GM21360 (cell line): ENCODE data around the gene CFAP119.

Source experiments
- ATAC-seq: cut with Tn5 transposase; IDR thresholded peaks from one replicate; pipeline ENCODE4 v1.9.1; 2021; ENCODE audit warnings: mild to moderate bottlenecking, moderate library complexity; ENCODE audit not compliant: unreplicated experiment

Gene CFAP119

GRCh38 chr16:30782486-30783279 is 20.8 kb upstream of the CFAP119 start:
- ATAC-seq, result no peak

- ATAC-seq, result no peak
Observed at GRCh38 chr16:30780549-30780948, 18.7 kb upstream of the CFAP119 start.

GRCh38 chr16:30780021-30780420 is 18.2 kb upstream of the CFAP119 start:
- ATAC-seq, result no peak

- ATAC-seq, result no peak
Observed at GRCh38 chr16:30779596-30779995, 17.7 kb upstream of the CFAP119 start.

GRCh38 chr16:30778549-30779244 is 16.8 kb upstream of the CFAP119 start:
- no peak for ATAC-seq

- ATAC-seq, result no peak
Observed at GRCh38 chr16:30777591-30778297, 15.9 kb upstream of the CFAP119 start.

- peak; percentile 53 for ATAC-seq
Observed at GRCh38 chr16:30775392-30776188, 13.7 kb upstream of the CFAP119 start.

- no peak for ATAC-seq
Observed at GRCh38 chr16:30775131-30775391, 13.2 kb upstream of the CFAP119 start.

- no peak for ATAC-seq
Observed at GRCh38 chr16:30774367-30775130, 12.7 kb upstream of the CFAP119 start.

- ATAC-seq, result no peak
Observed at GRCh38 chr16:30773826-30774225, 12.0 kb upstream of the CFAP119 start.

- no peak for ATAC-seq
Observed at GRCh38 chr16:30771726-30772125, 9.9 kb upstream of the CFAP119 start.

- ATAC-seq, result no peak
Observed at GRCh38 chr16:30769379-30770089, 7.7 kb upstream of the CFAP119 start.

- ATAC-seq, result no peak
Observed at GRCh38 chr16:30768583-30769181, 6.8 kb upstream of the CFAP119 start.

GRCh38 chr16:30767767-30768465 is 6.1 kb upstream of the CFAP119 start:
- no peak for ATAC-seq

GRCh38 chr16:30766933-30767284 is 5.0 kb upstream of the CFAP119 start:
- ATAC-seq, result no peak

- ATAC-seq, result no peak
Observed at GRCh38 chr16:30766206-30766932, 4.5 kb upstream of the CFAP119 start.

GRCh38 chr16:30764816-30765465 is 3.1 kb upstream of the CFAP119 start:
- no peak for ATAC-seq

GRCh38 chr16:30764086-30764485 is 2.2 kb upstream of the CFAP119 start:
- ATAC-seq, result no peak
